Heart right ventricle (tissue), 16 donors: Measurements from ENCODE around the gene VGLL1. TPM values are rescaled to one million over a fixed set of nuclear protein-coding genes. Genes with fewer than 3 reads are reported as not detected.

Experiments
- ATAC-seq, 8 donors: fragments of 200-7000 bp; cut with Tn5 transposase; one replicate each; pipeline ENCODE4 v1.9.1; 2020; ENCODE audit warnings: mild to moderate bottlenecking in 8 of 8, moderate library complexity in 8 of 8, moderate number of reproducible peaks in 1 of 8
- DNase-seq, 2 donors: peaks; one replicate each; pipeline ENCODE4 v3.0.0-alpha.2; 2020
- H3K27ac ChIP-seq, 10 donors: fragments of 200-600 bp; sonication (generic) in 2 of 10; one replicate each; pipeline versions ENCODE4 v1.5.0 to v1.8.0; 2020 to 2022; ENCODE audit warnings: mild to moderate bottlenecking in 3 of 10
- H3K27me3 ChIP-seq, 7 donors: fragments of 200-600 bp; one replicate each; pipeline ENCODE4 v1.8.0; 2021 to 2022; ENCODE audit warnings: mild to moderate bottlenecking in 2 of 7
- H3K36me3 ChIP-seq, 9 donors: fragments of 200-600 bp; sonication (generic) in 1 of 9; one replicate each; pipeline versions ENCODE4 v1.5.0 to v1.8.0; 2020 to 2022; ENCODE audit warnings: mild to moderate bottlenecking in 2 of 9
- H3K4me1 ChIP-seq, 9 donors: fragments of 200-600 bp; sonication (generic) in 1 of 9; one replicate each; pipeline versions ENCODE4 v1.5.0 to v1.8.0; 2020 to 2022; ENCODE audit warnings: mild to moderate bottlenecking in 4 of 9
- H3K4me3 ChIP-seq, 10 donors: fragments of 200-600 bp; sonication (generic) in 2 of 10; one replicate each; pipeline versions ENCODE4 v1.5.0 to v1.8.0; 2020 to 2022; ENCODE audit warnings: mild to moderate bottlenecking in 7 of 10, moderate library complexity in 2 of 10
- H3K9me3 ChIP-seq, 11 donors: fragments of 200-600 bp in 10 of 11; sonication (generic) in 2 of 11; one replicate each; pipeline versions ENCODE4 v1.5.0 to v1.8.0; 2013 to 2022; ENCODE audit warnings: mild to moderate bottlenecking in 2 of 11, control low read depth in 1 of 11, moderate library complexity in 1 of 11
- WGBS, 2 donors: extraction: QIAGEN DNeasy Blood & Tissue Kit; methylation state at CpG; one replicate each; pipeline ENCODE4 v1.1.7; 2013; ENCODE audit warnings: inconsistent platforms in 1 of 2; 5-methylcytosine and 5-hydroxymethylcytosine counted together
- intact Hi-C, 10 donors: fragments of 100-400 bp; cut with DNase I; formaldehyde crosslinking; loops; one replicate each; pipeline versions ENCODE4 v1.11.1 to v1.14.2; 2022
- polyA plus RNA-seq, 2 donors: library from polyadenylated mRNA; stranded (reverse); fragments of 200-250 nt; gene quantifications; one replicate each; pipeline ENCODE4 v1.2.3, GENCODE V29; 2013
- total RNA-seq, 10 donors: library from RNA; stranded (reverse); fragmentation: NEBNext Ultra II Directional in 3 of 10; extraction: Animal tissue kit (Norgen Biotek cat#: 25700) in 3 of 10; gene quantifications; one replicate each; pipeline versions ENCODE4 v1.2.1 to v1.2.4, GENCODE V29; 2021 to 2023
- TF ChIP-seq, protein P1 (sequence below), 9 donors: fragments of 200-600 bp; sonication (generic) in 2 of 9; IDR thresholded peaks; one replicate each; pipeline versions ENCODE4 v1.5.0 to v1.8.0; 2021 to 2022; ENCODE audit warnings: antibody characterized with exemption in 9 of 9, mild to moderate bottlenecking in 5 of 9, moderate library complexity in 1 of 9
- donor health status: Arrhythmogenic right ventricular cardiomyopathy.
- donor health status: ischemic (EF 13 %, LVEDD 7.1; RV severe dilation, severe dysfunction).
- donor health status: healthy with polysubstance abuse.
- donor health status: DM: no; HTN: yes; CAD: no.
- donor health status: DM: no; HTN: no; CAD: no.
- donor health status: ischemic (EF 25% LVEDD 6.9; RV normal size, moderate dysfunction).
- donor health status: ischemic (EF 25% LVEDD 5.7; RV mildly dilated, moderate dysfunction).
- donor health status: healthy.
- donor health status: DM: yes; HTN: yes; CAD: no.
- donor health status: Ischemic cardiomyopathy.
- donor health status: ischemic (EF 35%, LVEDD 5.7; RV mildly dilated, moderate dysfunction).
- donor health status: nonischemic (EF 11% LVEDD 7.7; RV severe dilation, severe dysfunction).
- donor health status: DM: yes; HTN: yes; CAD: no.
- donor health status: PGD.
- donor health status: ischemic (EF 29% LVEDD 5.4; RV normal size, mild dysfunction).
- donor health status: nonischemic (EF 23%, LVEDD 6.1; RV moderate dilation, normal function).

VGLL1 gene
- total and polyA plus RNA-seq, 12 donors = not detected

DNA sequence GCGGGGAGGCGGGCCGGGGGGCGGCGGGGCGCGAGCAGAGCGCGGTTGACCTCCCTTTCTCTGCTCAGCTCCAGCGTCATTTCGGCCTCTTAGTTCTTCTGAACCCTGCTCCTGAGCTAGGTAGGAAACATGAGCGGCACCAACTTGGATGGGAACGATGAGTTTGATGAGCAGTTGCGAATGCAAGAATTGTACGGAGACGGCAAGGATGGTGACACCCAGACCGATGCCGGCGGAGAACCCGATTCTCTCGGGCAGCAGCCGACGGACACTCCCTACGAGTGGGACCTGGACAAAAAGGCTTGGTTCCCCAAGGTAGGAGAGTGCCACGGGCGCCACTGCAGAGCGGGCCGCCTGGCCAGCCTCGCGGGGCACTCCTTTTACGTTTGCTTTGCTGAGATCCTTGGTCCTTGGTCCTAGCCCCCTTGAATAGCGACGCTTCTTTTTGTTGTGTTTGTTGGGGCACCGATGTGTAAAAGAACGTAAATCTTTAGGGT lies 34.4 kb upstream of the VGLL1 start, which contains the start of gene HTATSF1:
HTATSF1 (plus strand) TSS at position 37 of the 497 bp plus-strand sequence; CDS start at position 130, 93 bp downstream.
- WGBS, 2 donors = 0% methylated on average over 33 to 35 of the region's 35 CpGs
- DNase-seq (peak in 1 of 2 donors; percentile 9), ATAC-seq (peak in 5 of 8 donors; percentile 1 to 25 (median 10))
- peak within 1 kb of the TSS; percentile 37 to 86 (median 74) for H3K4me3 ChIP-seq
- peaks cover 0 to 12% (median 0%) of the 10 kb centered on the region in 7 donors for H3K27me3 ChIP-seq
- H3K4me1 ChIP-seq = peaks cover 0 to 22% (median 11%) of the 10 kb centered on the region in 9 donors
- intact Hi-C loops = loop anchor here in 3 of 10 donors (2.0 to 10.0 kb wide), 5 partner anchors 15 to 525 kb away; partner anchors contain the start of genes MAP7D3 (in 1 of the 3) and MMGT1 (in 1 of the 3)
- TF ChIP-seq, protein P1, sequence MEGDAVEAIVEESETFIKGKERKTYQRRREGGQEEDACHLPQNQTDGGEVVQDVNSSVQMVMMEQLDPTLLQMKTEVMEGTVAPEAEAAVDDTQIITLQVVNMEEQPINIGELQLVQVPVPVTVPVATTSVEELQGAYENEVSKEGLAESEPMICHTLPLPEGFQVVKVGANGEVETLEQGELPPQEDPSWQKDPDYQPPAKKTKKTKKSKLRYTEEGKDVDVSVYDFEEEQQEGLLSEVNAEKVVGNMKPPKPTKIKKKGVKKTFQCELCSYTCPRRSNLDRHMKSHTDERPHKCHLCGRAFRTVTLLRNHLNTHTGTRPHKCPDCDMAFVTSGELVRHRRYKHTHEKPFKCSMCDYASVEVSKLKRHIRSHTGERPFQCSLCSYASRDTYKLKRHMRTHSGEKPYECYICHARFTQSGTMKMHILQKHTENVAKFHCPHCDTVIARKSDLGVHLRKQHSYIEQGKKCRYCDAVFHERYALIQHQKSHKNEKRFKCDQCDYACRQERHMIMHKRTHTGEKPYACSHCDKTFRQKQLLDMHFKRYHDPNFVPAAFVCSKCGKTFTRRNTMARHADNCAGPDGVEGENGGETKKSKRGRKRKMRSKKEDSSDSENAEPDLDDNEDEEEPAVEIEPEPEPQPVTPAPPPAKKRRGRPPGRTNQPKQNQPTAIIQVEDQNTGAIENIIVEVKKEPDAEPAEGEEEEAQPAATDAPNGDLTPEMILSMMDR (IDR thresholded peaks at IDR 0.05) = no peak
- no peaks in the 10 kb centered on the region for H3K9me3 ChIP-seq
- H3K36me3 ChIP-seq = peaks cover 0 to 32% (median 0%) of the 10 kb centered on the region in 9 donors
- H3K27ac ChIP-seq = peak within 1 kb of the TSS; percentile 86 to 98 (median 94)

DNA sequence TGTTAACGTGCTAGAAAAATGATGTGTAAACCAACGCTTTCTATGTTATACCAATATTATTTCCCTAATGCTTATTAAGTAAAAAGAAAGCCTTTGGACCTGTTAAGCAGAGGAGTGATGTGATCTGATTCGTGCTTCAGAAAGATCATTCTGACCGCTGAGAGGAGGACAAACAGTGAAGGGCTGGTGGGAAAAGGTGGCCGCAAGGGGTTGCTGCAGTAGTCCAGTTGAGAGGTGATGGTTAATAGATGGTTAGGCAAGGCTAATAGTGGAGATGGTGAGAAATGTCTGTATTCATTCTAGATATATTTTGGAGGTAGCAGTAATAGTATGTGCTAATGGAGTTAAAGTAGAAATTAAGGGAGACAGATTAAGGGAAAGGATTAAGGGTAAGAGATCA lies 12.9 kb upstream of the VGLL1 start:
- WGBS, 2 donors = 82 to 84% methylated on average over 5 of the region's 5 CpGs
- no peaks in the 10 kb centered on the region for H3K9me3 ChIP-seq
- H3K4me1 ChIP-seq = no peaks in the 10 kb centered on the region
- no peaks in the 10 kb centered on the region for H3K36me3 ChIP-seq
- H3K27ac ChIP-seq = no peak overlapping the region
- ATAC-seq (no peak), DNase-seq (no peak)
- intact Hi-C loops = no loop called here
- TF ChIP-seq, protein P1 (IDR thresholded peaks at IDR 0.05) = no peak
- H3K4me3 ChIP-seq = no peak overlapping the region
- H3K27me3 ChIP-seq = peaks cover 0 to 3% (median 0%) of the 10 kb centered on the region in 7 donors

- no peak for DNase-seq
- intact Hi-C loops = no loop called here
Observed at GRCh38 chrX:136523770-136524169, 8.2 kb upstream of the VGLL1 start.

GRCh38 chrX:136525738-136526606 lies 6.0 kb upstream of the VGLL1 start:
- TF ChIP-seq, protein P1 (IDR thresholded peaks at IDR 0.05) = no peak
- Histone ChIP-seq H3K9me3 (no peaks in the 10 kb centered on the region), H3K27me3 (peaks cover 0 to 4% (median 0%) of the 10 kb centered on the region in 7 donors), H3K4me3 (no peak overlapping the region), H3K36me3 (no peaks in the 10 kb centered on the region), H3K27ac (peak overlapping the region in 9 of 10 donors; percentile 1 to 85 (median 73)), H3K4me1 (peaks cover 0 to 13% (median 7%) of the 10 kb centered on the region in 9 donors)
- intact Hi-C loops = loop anchor here in 2 of 10 donors (2.0 kb wide), 1 partner anchor 51 kb away; no protein-coding TSS in a partner anchor
- DNase-seq (peak; percentile 49 to 75), ATAC-seq (peak; percentile 92 to 99 (median 98))
- 13 to 22% methylated on average over 2 of the region's 2 CpGs for WGBS, 2 donors

More at GRCh38 chrX:136523770-136524169, 8.2 kb upstream of the VGLL1 start:
- H3K4me3 ChIP-seq = no peak overlapping the region
- H3K36me3 ChIP-seq = no peaks in the 10 kb centered on the region
- H3K9me3 ChIP-seq = no peaks in the 10 kb centered on the region
- peaks cover 0 to 4% (median 0%) of the 10 kb centered on the region in 7 donors for H3K27me3 ChIP-seq
- peaks cover 0 to 13% (median 7%) of the 10 kb centered on the region in 9 donors for H3K4me1 ChIP-seq
- TF ChIP-seq, protein P1 (IDR thresholded peaks at IDR 0.05) = no peak
- ATAC-seq = no peak
- no peak overlapping the region for H3K27ac ChIP-seq
